ENCODE data around the gene SZRD1. TPM values are rescaled to one million over a fixed set of nuclear protein-coding genes. Genes with fewer than 3 reads are reported as not detected.
A peak's percentile ranks its signal among the peaks of the same experiment; 100 is the strongest.

Gene SZRD1
- total and polyA plus RNA-seq, 2 of the 4 experiments (the other 2 are of a cell fraction), result 119 to 149 TPM

DNA sequence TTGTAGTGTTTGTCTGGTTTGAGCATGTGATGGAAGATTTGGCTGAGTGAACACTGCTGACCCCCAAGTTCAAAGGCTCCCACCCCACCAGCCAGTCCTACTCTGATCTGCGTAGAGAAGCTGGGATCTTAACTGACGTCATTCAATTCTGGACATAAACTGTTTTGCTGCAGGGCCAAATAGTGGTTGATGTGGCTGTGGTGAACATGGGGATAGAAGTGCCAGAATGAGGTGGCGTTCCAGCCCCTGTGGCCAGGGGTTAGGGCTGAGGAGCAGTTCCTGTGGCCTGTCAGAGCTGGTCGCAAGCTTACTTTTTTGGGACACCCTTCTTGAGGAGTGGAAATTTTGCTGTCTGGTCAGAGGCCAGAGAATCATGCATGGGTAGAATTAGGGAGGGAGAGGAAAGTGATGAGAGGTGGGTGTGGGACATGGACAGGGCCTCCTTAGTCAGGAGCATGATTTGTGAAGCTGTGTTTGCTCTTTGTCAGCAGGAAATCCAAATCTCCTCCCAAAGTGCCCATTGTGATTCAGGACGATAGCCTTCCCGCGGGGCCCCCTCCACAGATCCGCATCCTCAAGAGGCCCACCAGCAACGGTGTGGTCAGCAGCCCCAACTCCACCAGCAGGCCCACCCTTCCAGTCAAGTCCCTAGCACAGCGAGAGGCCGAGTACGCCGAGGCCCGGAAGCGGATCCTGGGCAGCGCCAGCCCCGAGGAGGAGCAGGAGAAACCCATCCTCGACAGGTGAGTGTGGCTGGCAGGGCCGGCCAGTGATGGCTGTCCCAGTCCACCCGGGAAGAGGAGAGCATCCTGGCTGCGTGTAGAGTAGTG is 25.9 kb downstream of the SZRD1 start (continued):
- no peak for TF ChIP-seq CEBPB (IDR thresholded peaks at IDR 0.05; ENCODE audit: low read depth, low read length)

DNA sequence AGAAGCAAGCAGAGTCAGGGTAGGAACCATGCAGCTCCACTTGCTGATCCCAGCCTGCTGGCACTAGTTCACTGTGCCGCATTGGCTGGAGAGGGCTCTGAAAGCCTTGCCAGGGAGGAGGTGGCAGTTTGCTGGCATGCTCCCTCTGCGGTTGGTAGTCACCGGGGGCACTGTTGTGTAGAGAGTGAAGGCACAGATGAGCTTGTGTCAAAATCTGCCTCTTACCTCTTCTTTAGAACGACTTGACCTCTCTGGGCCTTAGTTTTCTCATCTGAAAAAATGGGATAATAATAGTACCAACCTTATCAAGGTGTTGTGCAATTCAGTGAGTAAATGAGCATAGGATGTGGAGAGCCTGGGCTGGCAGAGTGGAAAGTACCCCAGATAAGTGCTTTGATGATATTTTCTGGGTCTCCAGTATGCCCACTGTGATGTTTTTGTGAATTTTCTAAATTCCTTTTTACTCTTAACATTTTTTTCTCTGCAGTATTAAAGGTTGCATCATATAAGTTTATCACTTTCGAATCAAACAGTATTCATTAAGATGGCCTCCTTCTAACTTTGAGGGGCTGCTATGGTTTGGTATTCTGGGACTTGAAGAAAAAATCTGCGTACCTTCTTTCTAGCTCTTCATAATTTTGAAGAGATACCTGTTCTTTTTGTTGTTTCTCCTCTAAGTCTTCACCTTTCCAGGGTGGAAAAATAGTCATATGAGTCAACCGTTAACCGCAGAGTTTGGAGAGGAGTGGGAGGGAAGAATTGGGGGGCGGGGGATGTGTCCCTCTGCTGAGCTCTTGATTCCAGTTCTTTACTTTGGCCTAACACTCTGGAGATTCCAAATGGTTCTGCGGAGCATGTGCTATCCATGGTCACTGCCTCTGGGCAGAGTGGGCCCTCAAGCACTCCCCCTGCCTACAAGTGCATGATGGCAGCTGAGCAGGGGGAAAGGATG is 26.8 kb downstream of the SZRD1 start:
- no peak overlapping the region; the same call in 1 of the 2 replicates for H3K23ac ChIP-seq (ENCODE audit: low read depth, low read length)
- no peak overlapping the region for H2BK120ac ChIP-seq (ENCODE audit: low read depth, low read length)
- no peak overlapping the region; the same call in 1 of the 2 replicates for H4K91ac ChIP-seq (ENCODE audit: insufficient read depth, low read depth, low read length)
- 0 out of 4 replicates have a peak overlapping the region, but pooled peaks of 1 of the 2 experiments have one; percentile 9 for H4K8ac ChIP-seq (ENCODE audit: low read depth in 2 of 2, low read length in 2 of 2)
- dilution Hi-C loops (cut with HindIII; ENCODE audit: low sequenced_read_pairs, unreplicated experiment), result no loop called here
- H3K79me1 ChIP-seq (ENCODE audit: low read depth in 1 of 2, low read length in 2 of 2), result peaks cover 28 to 87% of the 10 kb centered on the region in 2 experiments; a peak in 3 of 4 replicates
- H3K14ac ChIP-seq (replicated peaks; ENCODE audit: low read depth, low read length), result no peak overlapping the region
- H2AK9ac ChIP-seq (replicated peaks; ENCODE audit: low read depth, low read length, poor library complexity), result peak overlapping the region; percentile 75
- intact Hi-C loops (cut with micrococcal nuclease), result no loop called here
- no peak overlapping the region for H3K56ac ChIP-seq (ENCODE audit: extremely low read depth, insufficient read depth, low read length)
- H3K9me3 ChIP-seq (ENCODE audit: control insufficient read depth, insufficient read depth, low read length), result no peaks in the 10 kb centered on the region
- WGBS, 2 experiments (ENCODE audit: extremely low coverage in 2 of 2, insufficient read length in 1 of 2), result 100% methylated on average over 1 of the region's 10 CpGs; no CpG with 5 or more reads in 1 of the 2 experiments
- H3K4me2 ChIP-seq (ENCODE audit: low read depth, low read length), result no peak overlapping the region
- no peaks in the 10 kb centered on the region for H3K27me3 ChIP-seq (ENCODE audit: control insufficient read depth, insufficient read depth, low read length)
- DNase-seq (no peak), ATAC-seq (ENCODE audit: low read depth) (no peak)
- H2AK5ac ChIP-seq (ENCODE audit: low read depth, low read length), result no peak overlapping the region
- TF ChIP-seq CEBPB (IDR thresholded peaks at IDR 0.05; ENCODE audit: low read depth, low read length), result peak; percentile 75
- no peak for TF ChIP-seq MAZ (IDR thresholded peaks at IDR 0.05; ENCODE audit: borderline replicate concordance, low read depth, low read length)
- H3K27ac ChIP-seq (ENCODE audit: insufficient read depth, low read length), result no peak overlapping the region
- no peak overlapping the region for H3K18ac ChIP-seq (ENCODE audit: low read depth, low read length)
- H2AFZ ChIP-seq (replicated peaks; ENCODE audit: low read length, poor library complexity), result no peak overlapping the region
- H2BK5ac ChIP-seq (ENCODE audit: low read depth, low read length, poor library complexity, severe bottlenecking), result no peak overlapping the region
- H2BK20ac ChIP-seq (ENCODE audit: low read depth, low read length), result no peak overlapping the region; the same call in 1 of the 2 replicates
- H4K5ac ChIP-seq (ENCODE audit: low read depth, low read length), result no peak overlapping the region
- peaks cover 25% of the 10 kb centered on the region for H3K4me1 ChIP-seq (ENCODE audit: control insufficient read depth, insufficient read depth, low read length)
- no peak overlapping the region; the same call in 1 of the 2 replicates for H3K4ac ChIP-seq (ENCODE audit: low read depth, low read length)
- no peak overlapping the region for H3K4me3 ChIP-seq (ENCODE audit: insufficient read depth, low read depth, low read length)
- in situ Hi-C loops (cut with MboI; ENCODE audit: low sequenced_read_pairs), result no loop called here
- peaks cover 34% of the 10 kb centered on the region for H3K36me3 ChIP-seq (ENCODE audit: control insufficient read depth, insufficient read depth, low read length)
- H2BK15ac ChIP-seq (ENCODE audit: low read depth, low read length), result no peak overlapping the region
- peaks cover 49% of the 10 kb centered on the region for H4K20me1 ChIP-seq (ENCODE audit: insufficient read depth, low read length)
- POLR2A ChIA-PET (ENCODE audit: unreplicated experiment), result no interaction called here
- CTCF ChIA-PET, result interaction anchor here (1.4 kb wide), 1 partner anchor 18 kb away, joined by 3 read pairs; no protein-coding TSS in a partner anchor
- peaks cover 37% of the 10 kb centered on the region for H3K9me1 ChIP-seq (ENCODE audit: insufficient read depth, low read length)
- H3K9ac ChIP-seq (ENCODE audit: low read depth, low read length), result no peak overlapping the region
- BruUV-seq (replicated peaks), result no TSS peak

Data from IMR-90 (cell line).